GM21529 (cell line): ENCODE results near the gene PMPCA.

Source experiments
- ATAC-seq: cut with Tn5 transposase; IDR thresholded peaks from one replicate; pipeline ENCODE4 v1.9.1; 2021; ENCODE audit not compliant: unreplicated experiment

The PMPCA gene

GRCh38 chr9:136433849-136434579 is 23.6 kb downstream of the PMPCA start:
- no peak for ATAC-seq

GRCh38 chr9:136434580-136435169 is 24.2 kb downstream of the PMPCA start:
- no peak for ATAC-seq

- ATAC-seq = no peak
These were observed 25.7 kb downstream of the PMPCA start for GRCh38 chr9:136436055-136436634.

GRCh38 chr9:136437430-136437829 is 27.0 kb downstream of the PMPCA start:
- no peak for ATAC-seq

- no peak for ATAC-seq
These were observed 27.5 kb downstream of the PMPCA start for GRCh38 chr9:136437839-136438547.

GRCh38 chr9:136438548-136439480 is 28.4 kb downstream of the PMPCA start:
- ATAC-seq = peak; percentile 50

GRCh38 chr9:136439481-136440408 is 29.3 kb downstream of the PMPCA start, which contains the start of gene INPP5E:
INPP5E (minus strand) TSS chr9:136439845; CDS start chr9:136439419, 426 bp downstream.
- peak; percentile 74 for ATAC-seq

GRCh38 chr9:136441191-136441680 is 30.8 kb downstream of the PMPCA start:
- no peak for ATAC-seq

- no peak for ATAC-seq
These were observed 31.3 kb downstream of the PMPCA start for GRCh38 chr9:136441681-136442245.

- ATAC-seq = no peak
These were observed 31.8 kb downstream of the PMPCA start for GRCh38 chr9:136442265-136442664.

GRCh38 chr9:136443087-136443486 is 32.6 kb downstream of the PMPCA start:
- ATAC-seq = no peak

GRCh38 chr9:136443687-136444086 is 33.2 kb downstream of the PMPCA start:
- ATAC-seq = no peak

- ATAC-seq = no peak
These were observed 33.6 kb downstream of the PMPCA start for GRCh38 chr9:136444102-136444501.

- ATAC-seq = no peak
These were observed 35.3 kb downstream of the PMPCA start for GRCh38 chr9:136445799-136446198.

- no peak for ATAC-seq
These were observed 36.8 kb downstream of the PMPCA start for GRCh38 chr9:136447173-136447778.

GRCh38 chr9:136448655-136449054 is 38.2 kb downstream of the PMPCA start:
- no peak for ATAC-seq

GRCh38 chr9:136451221-136451877 is 40.9 kb downstream of the PMPCA start:
- ATAC-seq = no peak

- ATAC-seq = no peak
These were observed 42.9 kb downstream of the PMPCA start for GRCh38 chr9:136453326-136453725.
